Cardiac muscle cell (in vitro differentiated cells and primary cell): Measurements from ENCODE around the gene TBC1D14. TPM values are rescaled to one million over a fixed set of nuclear protein-coding genes. Genes with fewer than 3 reads are reported as not detected.

Experiments
- DNase-seq, 2 donors: peaks; one replicate each; pipeline versions ENCODE4 v3.0.0 to v3.0.0-alpha.2; 2010 to 2017; ENCODE audit warnings: low read depth in 1 of 2, low spot score in 1 of 2
- H3K27ac ChIP-seq: fragments of 200-600 bp; sonication (generic); 2 replicates; pipeline ENCODE4 v1.5.1; 2016
- H3K27me3 ChIP-seq: fragments of 200-600 bp; sonication (generic); 2 replicates; pipeline ENCODE4 v1.6.0; 2016; ENCODE audit warnings: control low read depth
- H3K36me3 ChIP-seq: fragments of 200-600 bp; sonication (generic); 2 replicates; pipeline ENCODE4 v1.5.1; 2016; ENCODE audit warnings: control low read depth
- H3K4me1 ChIP-seq: fragments of 200-600 bp; sonication (generic); 2 replicates; pipeline ENCODE4 v1.8.1; 2017; ENCODE audit warnings: low read depth, mild to moderate bottlenecking, mixed run types
- H3K4me3 ChIP-seq: fragments of 200-600 bp; sonication (generic); 2 replicates; pipeline ENCODE4 v1.5.1; 2016; ENCODE audit warnings: mild to moderate bottlenecking
- H3K9me3 ChIP-seq: fragments of 200-600 bp; sonication (generic); 2 replicates; pipeline ENCODE4 v1.5.1; 2017; ENCODE audit warnings: low read depth, mild to moderate bottlenecking, control low read depth
- polyA plus RNA-seq: library from polyadenylated mRNA; unstranded; fragments of >200 nt; fragmentation: Nextera tagmentation; extraction: Ambion mirVana; gene quantifications from 2 replicates; pipeline ENCODE4 v1.2.1, GENCODE V29; 2016
- total RNA-seq: library from RNA; depleted of rRNA; stranded (reverse); fragments of >200 nt; gene quantifications from 2 replicates; pipeline ENCODE4 v1.2.3, GENCODE V29; 2016
- TF ChIP-seq, protein P1 (sequence below): IDR thresholded peaks from 2 replicates; pipeline ENCODE4 v1.5.1; 2012; ENCODE audit warnings: low read depth, mild to moderate bottlenecking, low read length

Gene TBC1D14
- total and polyA plus RNA-seq, 2 experiments from 2014 or later = 30.5 to 41.8 TPM

GRCh38 chr4:7045961-7046921 lies 136.6 kb downstream of the TBC1D14 start:
- no peaks in the 10 kb centered on the region for H3K27me3 ChIP-seq
- H3K4me3 ChIP-seq = no peak overlapping the region
- no peaks in the 10 kb centered on the region for H3K9me3 ChIP-seq
- no peaks in the 10 kb centered on the region for H3K36me3 ChIP-seq
- no peak overlapping the region for H3K27ac ChIP-seq
- TF ChIP-seq, protein P1, sequence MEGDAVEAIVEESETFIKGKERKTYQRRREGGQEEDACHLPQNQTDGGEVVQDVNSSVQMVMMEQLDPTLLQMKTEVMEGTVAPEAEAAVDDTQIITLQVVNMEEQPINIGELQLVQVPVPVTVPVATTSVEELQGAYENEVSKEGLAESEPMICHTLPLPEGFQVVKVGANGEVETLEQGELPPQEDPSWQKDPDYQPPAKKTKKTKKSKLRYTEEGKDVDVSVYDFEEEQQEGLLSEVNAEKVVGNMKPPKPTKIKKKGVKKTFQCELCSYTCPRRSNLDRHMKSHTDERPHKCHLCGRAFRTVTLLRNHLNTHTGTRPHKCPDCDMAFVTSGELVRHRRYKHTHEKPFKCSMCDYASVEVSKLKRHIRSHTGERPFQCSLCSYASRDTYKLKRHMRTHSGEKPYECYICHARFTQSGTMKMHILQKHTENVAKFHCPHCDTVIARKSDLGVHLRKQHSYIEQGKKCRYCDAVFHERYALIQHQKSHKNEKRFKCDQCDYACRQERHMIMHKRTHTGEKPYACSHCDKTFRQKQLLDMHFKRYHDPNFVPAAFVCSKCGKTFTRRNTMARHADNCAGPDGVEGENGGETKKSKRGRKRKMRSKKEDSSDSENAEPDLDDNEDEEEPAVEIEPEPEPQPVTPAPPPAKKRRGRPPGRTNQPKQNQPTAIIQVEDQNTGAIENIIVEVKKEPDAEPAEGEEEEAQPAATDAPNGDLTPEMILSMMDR = no peak
- DNase-seq = no peak
- peaks cover 10% of the 10 kb centered on the region for H3K4me1 ChIP-seq

DNA sequence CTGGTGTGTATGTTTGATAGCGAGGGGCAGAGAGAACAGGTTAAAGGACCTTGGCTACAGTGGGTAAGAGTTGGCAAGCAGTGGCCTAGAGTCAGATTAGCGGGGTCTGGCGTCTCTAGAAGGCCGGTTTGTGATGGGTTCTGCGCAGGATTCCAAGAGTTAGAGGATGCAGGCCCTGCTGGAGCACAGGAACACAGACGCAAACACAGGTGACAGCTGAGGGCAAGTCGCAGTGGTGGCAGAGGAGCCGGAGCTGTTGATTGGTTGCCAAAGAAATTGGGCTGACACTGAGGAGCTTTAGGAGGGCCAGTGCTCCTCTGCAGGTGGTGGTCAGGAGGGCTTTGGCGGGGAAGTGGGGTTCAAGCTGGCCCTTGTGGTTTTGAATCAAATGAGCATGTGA lies 137.3 kb downstream of the TBC1D14 start:
- Histone ChIP-seq H3K27ac (no peak overlapping the region), H3K4me1 (peaks cover 4% of the 10 kb centered on the region)
- TF ChIP-seq, protein P1 = no peak

GRCh38 chr4:7048642-7049041 lies 139.0 kb downstream of the TBC1D14 start:
- H3K4me1 ChIP-seq = peaks cover 8% of the 10 kb centered on the region

More for the DNA sequence above, 137.3 kb downstream of the TBC1D14 start:
- Histone ChIP-seq H3K9me3 (no peaks in the 10 kb centered on the region), H3K4me3 (no peak overlapping the region), H3K36me3 (no peaks in the 10 kb centered on the region), H3K27me3 (no peaks in the 10 kb centered on the region)
- DNase-seq = no peak

DNA sequence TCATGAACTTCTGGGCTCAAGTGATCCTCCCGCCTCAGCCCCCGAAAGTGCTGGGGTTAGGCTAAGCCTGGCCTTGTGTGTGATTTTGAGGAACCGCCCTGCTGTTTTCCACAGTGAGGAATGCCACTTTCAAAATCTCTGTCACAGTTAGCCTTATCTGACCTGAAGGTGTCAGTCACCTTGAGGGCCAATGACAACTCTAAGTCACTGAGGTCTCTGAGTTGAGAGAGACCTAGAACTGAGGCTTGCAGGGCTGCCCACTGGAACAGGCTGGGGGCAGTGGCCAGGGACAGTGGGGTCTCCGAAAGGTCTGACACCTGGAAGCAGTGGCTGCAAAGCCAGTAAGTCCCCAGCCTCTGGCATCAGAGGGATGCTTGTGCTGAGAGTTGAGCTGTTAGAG lies 139.7 kb downstream of the TBC1D14 start:
- H3K36me3 ChIP-seq = no peaks in the 10 kb centered on the region
- TF ChIP-seq, protein P1 = no peak
- H3K4me1 ChIP-seq = peaks cover 8% of the 10 kb centered on the region
- no peaks in the 10 kb centered on the region for H3K27me3 ChIP-seq
- no peak overlapping the region for H3K27ac ChIP-seq
- no peak overlapping the region for H3K4me3 ChIP-seq
- no peaks in the 10 kb centered on the region for H3K9me3 ChIP-seq
- no peak for DNase-seq

More at GRCh38 chr4:7048642-7049041, 139.0 kb downstream of the TBC1D14 start:
- Histone ChIP-seq H3K9me3 (no peaks in the 10 kb centered on the region), H3K36me3 (no peaks in the 10 kb centered on the region), H3K4me3 (no peak overlapping the region), H3K27ac (no peak overlapping the region), H3K27me3 (no peaks in the 10 kb centered on the region)
- TF ChIP-seq, protein P1 = no peak
- DNase-seq = no peak

GRCh38 chr4:7049739-7050138 lies 140.1 kb downstream of the TBC1D14 start:
- DNase-seq = peak in 1 of 2 donors; percentile 19
- H3K27ac ChIP-seq = no peak overlapping the region
- TF ChIP-seq, protein P1 = no peak
- H3K9me3 ChIP-seq = no peaks in the 10 kb centered on the region
- no peaks in the 10 kb centered on the region for H3K27me3 ChIP-seq
- peaks cover 2% of the 10 kb centered on the region for H3K36me3 ChIP-seq
- H3K4me3 ChIP-seq = no peak overlapping the region
- H3K4me1 ChIP-seq = peaks cover 8% of the 10 kb centered on the region
